Ishikawa (cell line): ENCODE measurements around the gene SPP2.

Source experiments
- CEBPB ChIP-seq: IDR thresholded peaks from 2 replicates; pipeline ENCODE4 v1.6.1; 2012
- CREB1 ChIP-seq: IDR thresholded peaks from 2 replicates; pipeline ENCODE4 v1.6.1; 2012; ENCODE audit warnings: low read depth
- EGR1 ChIP-seq: IDR thresholded peaks from 2 replicates; pipeline ENCODE4 v1.6.1; 2012
- EP300 ChIP-seq: IDR thresholded peaks from 2 replicates; pipeline ENCODE4 v1.6.1; 2012; ENCODE audit warnings: borderline replicate concordance
- FOXM1 ChIP-seq: IDR thresholded peaks from 2 replicates; pipeline ENCODE4 v1.6.1; 2012; ENCODE audit warnings: low read depth, borderline replicate concordance
- NFIC ChIP-seq: IDR thresholded peaks from 2 replicates; pipeline ENCODE4 v1.6.1; 2012
- RAD21 ChIP-seq: IDR thresholded peaks from 2 replicates; pipeline ENCODE4 v1.6.1; 2012; ENCODE audit warnings: low read depth
- REST ChIP-seq: IDR thresholded peaks from 2 replicates; pipeline ENCODE4 v1.6.1; 2012; ENCODE audit warnings: low read depth, mild to moderate bottlenecking
- TAF1 ChIP-seq: IDR thresholded peaks from 2 replicates; pipeline ENCODE4 v1.6.1; 2012; ENCODE audit warnings: low read depth, mild to moderate bottlenecking
- TCF12 ChIP-seq: IDR thresholded peaks from 2 replicates; pipeline ENCODE4 v1.6.1; 2012; ENCODE audit warnings: low read depth
- TEAD4 ChIP-seq: IDR thresholded peaks from 2 replicates; pipeline ENCODE4 v1.6.1; 2012
- YY1 ChIP-seq: IDR thresholded peaks from 2 replicates; pipeline ENCODE4 v1.6.1; 2012; ENCODE audit warnings: low read depth
- ZBTB7A ChIP-seq: IDR thresholded peaks from 2 replicates; pipeline ENCODE4 v1.6.1; 2012; ENCODE audit warnings: low read depth
- TF ChIP-seq, protein P1 (sequence below): IDR thresholded peaks from 2 replicates; pipeline ENCODE4 v1.6.1; 2012
- TF ChIP-seq, protein P2 (sequence below): IDR thresholded peaks from 2 replicates; pipeline ENCODE4 v1.6.1; 2012

SPP2 gene

GRCh38 chr2:234019896-234020295 is 30.6 kb upstream of the SPP2 start:
- TF ChIP-seq, protein P1, sequence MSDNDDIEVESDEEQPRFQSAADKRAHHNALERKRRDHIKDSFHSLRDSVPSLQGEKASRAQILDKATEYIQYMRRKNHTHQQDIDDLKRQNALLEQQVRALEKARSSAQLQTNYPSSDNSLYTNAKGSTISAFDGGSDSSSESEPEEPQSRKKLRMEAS: no peak
- TF ChIP-seq EP300 (no peak), TAF1 (no peak), ZBTB7A (no peak), CREB1 (no peak)

- TF ChIP-seq, protein P2, sequence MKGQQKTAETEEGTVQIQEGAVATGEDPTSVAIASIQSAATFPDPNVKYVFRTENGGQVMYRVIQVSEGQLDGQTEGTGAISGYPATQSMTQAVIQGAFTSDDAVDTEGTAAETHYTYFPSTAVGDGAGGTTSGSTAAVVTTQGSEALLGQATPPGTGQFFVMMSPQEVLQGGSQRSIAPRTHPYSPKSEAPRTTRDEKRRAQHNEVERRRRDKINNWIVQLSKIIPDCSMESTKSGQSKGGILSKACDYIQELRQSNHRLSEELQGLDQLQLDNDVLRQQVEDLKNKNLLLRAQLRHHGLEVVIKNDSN: no peak
- TF ChIP-seq TCF12: no peak
- no peak for TF ChIP-seq FOXM1
- no peak for TF ChIP-seq CEBPB
- TF ChIP-seq ZBTB7A: no peak
- no peak for TF ChIP-seq RAD21
- no peak for TF ChIP-seq CREB1
- TF ChIP-seq, protein P1: no peak
- no peak for TF ChIP-seq YY1
- TF ChIP-seq NFIC: no peak
- no peak for TF ChIP-seq REST
- no peak for TF ChIP-seq TAF1
- TF ChIP-seq EGR1: no peak
- TF ChIP-seq TEAD4: no peak
- TF ChIP-seq EP300: no peak
These were observed 30.2 kb upstream of the SPP2 start for GRCh38 chr2:234020332-234020731.

GRCh38 chr2:234022424-234022823 is 28.1 kb upstream of the SPP2 start:
- no peak for TF ChIP-seq TCF12
- TF ChIP-seq TAF1: no peak
- TF ChIP-seq CREB1: no peak
- no peak for TF ChIP-seq FOXM1
- TF ChIP-seq NFIC: no peak
- no peak for TF ChIP-seq TEAD4
- no peak for TF ChIP-seq CEBPB
- TF ChIP-seq, protein P1: no peak
- no peak for TF ChIP-seq REST
- no peak for TF ChIP-seq ZBTB7A
- no peak for TF ChIP-seq RAD21
- TF ChIP-seq, protein P2: no peak

DNA sequence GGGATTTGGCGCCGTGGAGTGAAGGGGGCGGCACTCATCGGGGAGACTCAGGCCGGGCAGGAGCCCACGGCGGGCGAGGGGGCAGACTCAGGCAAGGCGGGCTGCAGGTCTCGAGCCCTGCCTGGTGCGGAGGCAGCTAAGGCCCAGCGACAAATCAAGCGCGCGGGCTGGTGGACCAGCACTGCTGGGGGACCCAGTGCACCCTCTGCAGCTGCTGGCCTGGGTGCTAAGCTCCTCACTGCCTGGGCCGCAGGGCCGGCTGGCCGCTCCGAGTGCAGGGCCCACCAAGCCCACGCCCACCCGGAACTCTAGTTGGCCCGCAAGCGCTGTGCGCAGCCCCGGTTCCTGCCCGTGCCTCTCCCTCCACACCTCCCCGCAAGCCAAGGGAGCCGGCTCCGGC is 26.2 kb upstream of the SPP2 start:
- TF ChIP-seq CEBPB (no peak), NFIC (no peak), TCF12 (no peak), RAD21 (no peak), CREB1 (no peak), TEAD4 (no peak), ZBTB7A (no peak)
- TF ChIP-seq, protein P2: no peak

- TF ChIP-seq YY1 (no peak), EP300 (no peak), FOXM1 (no peak), CREB1 (no peak), NFIC (no peak), TAF1 (no peak), CEBPB (no peak), ZBTB7A (no peak)
- TF ChIP-seq, protein P2: no peak
- TF ChIP-seq, protein P1: no peak
These were observed 25.0 kb upstream of the SPP2 start for GRCh38 chr2:234025466-234025865.
